Mesodermal cell (in vitro differentiated cells): Measurements from ENCODE around the gene TRAPPC3L.
A peak's percentile ranks its signal among the peaks of the same experiment; 100 is the strongest.

Source experiments
- H3K27ac ChIP-seq: 2 replicates; pipeline ENCODE4 v1.7.0; 2013; ENCODE audit warnings: mild to moderate bottlenecking, low read depth, low read length, moderate library complexity; ENCODE audit not compliant: severe bottlenecking
- H3K36me3 ChIP-seq: 2 replicates; pipeline ENCODE4 v1.7.1; 2013; ENCODE audit warnings: mild to moderate bottlenecking, low read length, moderate library complexity; ENCODE audit not compliant: control insufficient read depth, insufficient read depth
- H3K4me1 ChIP-seq: one replicate; pipeline ENCODE4 v1.7.1; 2013; ENCODE audit warnings: mild to moderate bottlenecking, low read length; ENCODE audit not compliant: insufficient read depth, control insufficient read depth, poor library complexity, severe bottlenecking
- H3K4me3 ChIP-seq: 2 replicates; pipeline ENCODE4 v1.7.0; 2013; ENCODE audit warnings: low read length, control low read depth, mild to moderate bottlenecking; ENCODE audit not compliant: insufficient read depth, poor library complexity, severe bottlenecking; ENCODE audit errors: extremely low read depth
- H3K9me3 ChIP-seq: 2 replicates; pipeline ENCODE4 v1.7.1; 2013; ENCODE audit warnings: mild to moderate bottlenecking, low read length, moderate library complexity; ENCODE audit not compliant: control insufficient read depth
- WGBS, 2 experiments: methylation state at CpG; one replicate each; pipeline ENCODE4 v1.1.5; 2013; ENCODE audit warnings: missing lambda C conversion rate in 2 of 2; ENCODE audit not compliant: insufficient coverage in 2 of 2; 5-methylcytosine and 5-hydroxymethylcytosine counted together

TRAPPC3L gene

DNA sequence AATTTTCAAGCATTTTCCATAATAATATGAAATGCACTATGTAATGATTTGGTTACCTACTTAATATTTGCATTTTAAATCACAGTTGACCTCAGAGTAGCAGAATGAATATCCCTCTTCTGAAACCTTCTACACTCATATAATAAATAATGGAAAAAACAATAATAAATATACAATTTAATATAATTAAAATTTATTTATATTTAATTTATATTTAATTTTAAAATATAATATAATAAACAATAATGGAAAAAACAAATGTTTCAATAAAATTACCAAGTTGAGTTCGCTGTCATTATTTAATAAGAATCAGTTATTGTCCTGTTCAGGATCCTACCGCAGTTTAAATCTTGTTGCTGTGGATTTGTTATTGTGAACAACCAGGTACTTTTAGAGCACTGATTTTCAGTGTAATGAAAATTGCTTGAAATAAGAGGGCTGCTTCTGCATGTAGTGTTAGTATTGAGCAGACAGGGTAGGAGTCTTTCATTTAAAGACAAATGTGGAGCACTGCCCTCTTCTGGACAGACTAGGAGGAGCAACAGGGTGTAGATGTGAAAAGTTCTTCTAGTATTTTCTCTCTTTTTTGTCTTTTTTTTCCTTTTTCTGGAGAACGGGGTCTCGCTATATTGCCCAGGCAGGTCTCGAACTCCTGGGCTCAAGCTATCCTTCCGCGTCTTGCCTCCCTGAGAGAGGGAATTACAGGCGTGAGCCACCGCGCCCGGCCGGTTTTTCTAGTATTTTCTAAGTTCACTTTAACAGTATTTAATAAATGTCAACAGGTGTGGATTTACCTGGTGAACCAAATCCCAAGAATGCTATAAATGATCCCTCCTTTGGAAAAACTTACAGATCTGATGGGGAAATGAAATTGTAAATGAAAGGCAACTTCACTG is 13.6 kb downstream of the TRAPPC3L start:
- Histone ChIP-seq H3K4me1 (peaks cover 34% of the 10 kb centered on the region), H3K36me3 (no peaks in the 10 kb centered on the region), H3K27ac (no peak overlapping the region), H3K9me3 (no peaks in the 10 kb centered on the region), H3K4me3 (no peak overlapping the region)
- WGBS, 2 experiments: 96 to 100% methylated on average over 2 to 6 of the region's 12 CpGs

DNA sequence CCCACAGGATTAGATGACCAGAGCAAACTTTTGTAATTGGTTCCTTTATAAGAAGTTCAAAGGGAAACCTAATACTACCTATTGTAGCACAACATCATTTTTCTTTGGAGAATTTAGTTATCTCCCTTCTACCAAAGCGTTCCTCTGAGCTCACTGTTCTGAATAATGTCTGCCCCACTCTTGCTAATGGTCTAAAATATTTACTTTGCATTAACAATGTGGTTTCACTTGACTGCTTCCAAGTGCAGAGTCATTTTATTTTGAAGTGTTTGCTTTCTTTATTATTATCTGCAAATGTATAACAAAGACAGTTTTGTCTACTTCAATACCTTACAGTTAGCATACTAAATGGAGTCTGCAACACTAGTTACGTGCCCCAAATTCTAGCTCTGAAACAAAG is 15.0 kb downstream of the TRAPPC3L start:
- 83% methylated on average over 1 of the region's 2 CpGs; no CpG with 5 or more reads in 1 of the 2 experiments for WGBS, 2 experiments
- no peaks in the 10 kb centered on the region for H3K9me3 ChIP-seq
- H3K4me1 ChIP-seq: peaks cover 34% of the 10 kb centered on the region
- no peak overlapping the region for H3K27ac ChIP-seq
- H3K4me3 ChIP-seq: no peak overlapping the region
- H3K36me3 ChIP-seq: no peaks in the 10 kb centered on the region

DNA sequence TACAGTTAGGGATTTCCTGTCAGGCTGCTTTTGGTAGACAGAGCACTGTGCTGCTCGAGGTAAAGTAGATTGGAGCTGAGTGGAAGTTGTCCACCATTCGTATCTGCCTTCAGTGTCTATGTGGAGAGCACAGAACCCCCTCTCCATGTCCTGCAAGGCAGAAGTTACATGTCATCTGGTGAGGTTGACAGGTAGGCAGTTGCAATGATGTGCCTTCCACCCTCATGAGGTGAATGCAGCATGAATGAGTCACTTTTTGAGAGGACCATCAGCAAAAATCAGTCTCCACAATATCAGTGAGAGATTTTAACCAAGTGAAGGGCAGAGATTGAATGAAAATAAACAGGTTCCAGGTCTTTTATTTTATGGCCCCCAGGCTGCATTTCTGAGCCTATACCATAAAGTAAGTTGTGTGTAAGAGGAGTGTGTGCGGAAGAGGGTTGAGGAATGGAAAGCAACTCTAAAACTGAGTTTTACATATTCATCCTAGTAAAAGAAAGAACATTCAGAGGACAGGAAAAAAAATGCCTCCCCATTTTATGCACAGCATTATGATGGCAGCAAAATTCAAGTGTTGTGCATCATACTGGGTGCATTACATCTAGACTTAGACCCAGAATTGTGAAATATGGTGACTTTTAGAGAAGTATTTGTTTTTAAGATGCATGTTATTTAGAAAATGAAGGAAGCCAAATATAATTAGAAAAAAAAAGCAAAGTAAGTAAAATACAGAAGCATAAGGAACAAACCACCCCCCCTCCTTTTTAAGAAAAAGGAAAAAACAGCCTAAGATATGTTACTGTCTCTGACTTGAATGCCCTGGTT is 15.8 kb downstream of the TRAPPC3L start:
- no peaks in the 10 kb centered on the region for H3K9me3 ChIP-seq
- no peak overlapping the region for H3K4me3 ChIP-seq
- H3K36me3 ChIP-seq: no peaks in the 10 kb centered on the region
- H3K4me1 ChIP-seq: peaks cover 34% of the 10 kb centered on the region
- WGBS, 2 experiments: 100% methylated on average over 1 of the region's 3 CpGs; no CpG with 5 or more reads in 1 of the 2 experiments
- peak overlapping the region; percentile 0 for H3K27ac ChIP-seq

DNA sequence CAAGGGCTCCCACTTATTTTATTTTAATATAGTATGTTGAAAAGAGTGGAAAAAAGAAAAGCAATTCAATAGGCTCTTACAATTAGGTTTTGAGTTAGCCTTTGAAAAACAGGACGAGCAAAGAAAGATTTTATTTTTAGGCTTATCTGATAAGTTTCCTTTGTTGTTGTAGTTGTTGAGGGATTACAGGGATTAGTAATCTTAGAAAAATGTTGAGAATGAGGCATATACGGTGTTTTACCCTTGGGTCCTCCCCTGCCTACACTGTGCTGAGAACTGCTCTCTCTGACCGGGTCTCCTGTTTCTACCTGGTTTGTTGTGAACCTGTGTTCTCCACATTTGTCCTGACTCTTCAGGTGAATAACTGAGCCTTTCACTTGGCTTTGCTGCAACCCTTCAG is 16.7 kb downstream of the TRAPPC3L start:
- H3K4me1 ChIP-seq: peaks cover 34% of the 10 kb centered on the region
- H3K4me3 ChIP-seq: no peak overlapping the region
- H3K36me3 ChIP-seq: no peaks in the 10 kb centered on the region
- WGBS, 2 experiments: 26 to 36% methylated on average over 2 to 3 of the region's 3 CpGs
- no peaks in the 10 kb centered on the region for H3K9me3 ChIP-seq
- peak overlapping the region; percentile 68 for H3K27ac ChIP-seq

DNA sequence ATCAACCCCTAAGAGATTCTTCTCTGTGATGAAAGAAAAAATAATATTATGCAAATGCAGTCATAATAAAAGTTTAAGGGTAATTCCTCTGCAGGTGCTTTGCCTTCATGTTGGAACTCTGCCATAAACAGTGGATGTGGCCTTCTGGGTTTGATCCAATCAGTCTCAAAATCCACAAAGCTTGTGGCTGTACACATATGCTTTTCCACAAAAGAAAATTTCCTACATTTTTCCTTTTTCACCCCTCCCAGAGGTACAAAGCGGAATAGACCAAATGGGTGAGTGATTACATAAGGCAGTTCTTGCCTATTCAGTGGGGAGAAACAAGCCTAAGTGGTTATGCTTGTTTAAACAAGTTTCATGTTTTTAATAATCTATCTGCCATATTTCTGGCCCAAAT is 17.4 kb downstream of the TRAPPC3L start:
- peaks cover 34% of the 10 kb centered on the region for H3K4me1 ChIP-seq
- H3K4me3 ChIP-seq: no peak overlapping the region
- no CpG with 5 or more reads among the region's 1 CpG for WGBS, 2 experiments
- no peaks in the 10 kb centered on the region for H3K36me3 ChIP-seq
- no peak overlapping the region for H3K27ac ChIP-seq
- no peaks in the 10 kb centered on the region for H3K9me3 ChIP-seq

DNA sequence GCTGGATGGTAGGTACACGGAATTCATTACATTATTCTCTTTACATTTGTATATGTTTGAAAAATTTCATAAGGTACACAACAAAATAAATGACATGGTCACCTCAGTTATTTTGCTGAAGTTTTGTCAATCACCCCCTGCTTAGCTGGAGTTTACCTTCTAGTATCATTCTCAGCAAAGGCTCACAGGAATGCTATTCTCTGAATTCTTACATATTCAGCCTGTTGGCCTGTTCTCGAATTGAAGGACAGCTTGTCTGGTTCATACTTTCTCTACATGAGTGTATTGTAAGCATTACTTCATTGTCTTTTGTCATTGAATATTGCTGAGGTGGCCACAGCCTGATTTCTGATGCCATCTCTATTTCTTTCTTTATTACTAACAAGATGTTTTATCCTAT is 21.2 kb downstream of the TRAPPC3L start:
- no peak overlapping the region for H3K27ac ChIP-seq

DNA sequence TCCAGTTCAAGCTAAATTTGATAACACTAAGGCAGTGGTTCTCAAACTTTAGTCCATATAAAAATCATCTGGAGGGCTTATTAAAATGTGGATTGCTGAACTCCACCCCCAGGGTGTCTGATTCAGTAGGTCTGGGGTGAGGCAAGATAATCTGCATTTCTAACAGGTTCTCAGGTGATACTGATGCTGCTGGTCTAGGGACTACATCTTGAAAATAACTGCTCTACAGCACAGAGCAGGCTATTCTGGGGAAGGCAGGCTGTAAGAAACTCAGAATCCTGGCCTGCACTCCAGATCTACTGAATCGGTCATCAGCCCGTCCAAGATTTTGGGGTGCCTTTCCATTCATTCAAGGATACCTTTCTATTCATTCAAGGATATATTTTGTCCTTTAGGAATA is 22.6 kb downstream of the TRAPPC3L start:
- H3K4me1 ChIP-seq: peaks cover 5% of the 10 kb centered on the region
- WGBS, 2 experiments: 83% methylated on average over 2 of the region's 2 CpGs; no CpG with 5 or more reads in 1 of the 2 experiments
- H3K9me3 ChIP-seq: no peaks in the 10 kb centered on the region
- H3K4me3 ChIP-seq: no peak overlapping the region
- H3K36me3 ChIP-seq: no peaks in the 10 kb centered on the region
- H3K27ac ChIP-seq: no peak overlapping the region

More for the DNA sequence above, 21.2 kb downstream of the TRAPPC3L start:
- Histone ChIP-seq H3K9me3 (no peaks in the 10 kb centered on the region), H3K4me1 (peaks cover 16% of the 10 kb centered on the region), H3K4me3 (no peak overlapping the region), H3K36me3 (no peaks in the 10 kb centered on the region)
- WGBS, 2 experiments: 20% methylated on average over 1 of the region's 2 CpGs; no CpG with 5 or more reads in 1 of the 2 experiments

DNA sequence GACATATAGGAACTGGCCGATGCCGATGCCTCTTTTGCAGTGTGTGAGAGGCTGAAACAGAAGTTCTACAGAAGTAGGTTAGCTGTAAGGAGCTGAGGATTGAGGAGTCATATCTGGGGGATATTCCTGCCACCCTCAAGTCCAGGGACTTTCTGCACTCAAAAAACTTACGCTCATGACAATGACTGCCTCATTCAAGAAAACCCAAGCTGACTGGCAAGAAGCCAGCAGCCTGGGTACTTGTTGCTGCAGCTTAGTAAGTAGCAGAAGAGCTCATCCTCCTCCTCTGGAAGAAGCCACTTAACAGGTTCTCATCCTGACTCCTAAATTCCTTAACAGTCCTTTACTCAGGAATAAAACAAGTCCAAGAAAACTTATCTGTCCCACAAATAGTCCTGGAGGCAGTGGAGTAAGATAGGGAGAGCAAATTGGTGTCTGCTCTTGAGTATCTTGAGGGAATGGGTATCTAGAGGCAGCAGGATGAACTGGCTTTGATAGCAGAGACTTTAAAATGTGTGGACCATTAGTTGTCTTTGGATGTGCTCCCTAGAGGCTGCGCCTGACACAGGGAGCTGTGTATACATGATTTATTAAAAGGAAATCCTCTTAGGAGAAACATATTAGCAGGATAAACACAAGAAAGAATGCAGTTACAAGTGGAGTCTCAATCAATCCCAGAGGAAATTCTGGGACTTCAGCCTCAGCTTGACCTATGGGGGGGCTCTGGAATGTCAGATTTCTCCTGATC is 26.7 kb downstream of the TRAPPC3L start:
- WGBS, 2 experiments: 94 to 100% methylated on average over 2 to 3 of the region's 4 CpGs

DNA sequence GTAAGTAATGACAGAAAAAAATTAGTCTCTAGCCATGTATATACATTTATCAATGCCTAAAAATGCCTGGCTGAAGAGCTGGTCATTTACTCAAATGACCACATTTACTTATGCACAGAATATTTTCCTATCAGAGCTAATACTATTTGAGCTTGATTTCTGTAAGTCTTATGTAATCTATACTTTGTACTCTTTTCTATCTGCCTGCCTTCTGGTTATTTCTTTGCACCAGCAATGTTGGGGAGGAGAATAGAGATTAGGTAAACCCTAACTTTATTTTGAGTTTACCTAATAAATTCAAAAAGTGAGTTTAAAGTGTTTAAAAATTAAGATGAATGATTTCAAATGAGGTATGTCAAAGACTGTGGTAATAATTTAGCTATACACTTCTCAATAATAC is 30.3 kb downstream of the TRAPPC3L start:
- Histone ChIP-seq H3K27ac (no peak overlapping the region), H3K4me3 (no peak overlapping the region), H3K4me1 (no peaks in the 10 kb centered on the region), H3K9me3 (no peaks in the 10 kb centered on the region), H3K36me3 (peaks cover 4% of the 10 kb centered on the region)

More for the DNA sequence above, 26.7 kb downstream of the TRAPPC3L start:
- H3K4me3 ChIP-seq: no peak overlapping the region
- no peaks in the 10 kb centered on the region for H3K4me1 ChIP-seq
- H3K27ac ChIP-seq: no peak overlapping the region
- no peaks in the 10 kb centered on the region for H3K9me3 ChIP-seq
- H3K36me3 ChIP-seq: peaks cover 4% of the 10 kb centered on the region

DNA sequence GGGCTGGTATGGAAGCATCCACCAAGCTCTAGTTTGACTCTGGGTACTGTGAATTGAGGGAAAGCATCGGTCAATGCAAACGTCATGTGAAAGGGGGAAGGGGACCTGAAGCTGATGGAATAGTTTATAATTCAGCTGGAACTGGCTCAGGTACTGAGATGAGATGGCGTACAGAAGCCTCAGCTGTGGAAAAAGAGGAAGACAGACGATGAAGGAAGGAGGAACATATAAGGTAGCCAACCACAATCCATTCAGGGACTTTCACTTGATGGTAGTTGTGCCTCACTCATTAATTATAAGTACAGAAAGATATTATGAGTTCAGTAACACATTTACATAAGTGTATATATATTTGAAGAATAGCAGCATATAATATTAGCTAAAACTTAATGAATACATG is 31.4 kb downstream of the TRAPPC3L start:
- Histone ChIP-seq H3K36me3 (peaks cover 4% of the 10 kb centered on the region), H3K4me1 (no peaks in the 10 kb centered on the region), H3K4me3 (no peak overlapping the region), H3K27ac (no peak overlapping the region), H3K9me3 (peaks cover 3% of the 10 kb centered on the region)
- 90 to 92% methylated on average over 2 to 4 of the region's 4 CpGs for WGBS, 2 experiments
